GM20000 (cell line): Measurements from ENCODE around the gene PRTG.

Experiments used
- DNase-seq: peaks from one replicate; pipeline ENCODE4 v3.0.0; 2012; ENCODE audit warnings: low spot score
- TF ChIP-seq, protein P1 (sequence below): IDR thresholded peaks from 2 replicates; pipeline ENCODE4 v1.5.1; 2012; ENCODE audit warnings: mild to moderate bottlenecking, control low read depth; ENCODE audit errors: extremely low read depth, missing control alignments

The PRTG gene

DNA sequence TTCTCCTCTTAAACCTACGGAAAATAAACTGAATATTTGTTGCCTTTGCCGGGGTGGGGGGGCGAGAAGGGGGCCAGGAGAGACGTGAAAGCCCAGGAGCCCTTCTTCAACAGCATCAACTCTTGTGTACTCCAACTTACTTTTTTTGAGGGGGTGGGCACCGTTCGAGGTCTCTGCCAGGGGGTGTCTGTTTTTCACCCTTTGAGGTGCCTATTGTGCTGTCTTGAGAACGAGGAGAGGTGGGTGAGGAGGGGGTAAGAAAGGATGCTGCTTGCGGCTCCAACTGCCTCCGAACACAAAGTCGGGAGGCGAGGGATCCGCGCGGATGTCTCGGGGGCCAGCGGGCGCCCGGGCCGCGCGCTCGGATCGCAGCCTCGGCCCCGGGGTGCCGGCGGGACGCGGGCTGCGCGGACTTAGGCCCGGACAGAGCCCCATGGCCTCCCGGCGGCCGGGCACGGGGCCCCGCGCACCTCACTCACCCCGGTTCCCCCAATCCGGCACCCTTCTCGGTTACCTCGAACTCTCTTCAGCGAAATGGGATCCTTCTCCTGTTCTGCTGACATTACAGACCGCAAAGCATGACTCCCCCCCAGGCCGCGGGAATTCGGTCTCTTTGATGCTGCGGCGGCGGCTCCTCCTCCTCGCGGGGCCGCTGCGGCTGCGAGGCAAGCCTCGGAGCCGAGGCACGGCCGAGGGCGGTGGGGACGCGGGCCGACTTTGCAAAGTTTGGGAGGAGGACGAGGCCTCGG is 155.5 kb downstream of the PRTG start:
- no peak for DNase-seq
- TF ChIP-seq, protein P1, sequence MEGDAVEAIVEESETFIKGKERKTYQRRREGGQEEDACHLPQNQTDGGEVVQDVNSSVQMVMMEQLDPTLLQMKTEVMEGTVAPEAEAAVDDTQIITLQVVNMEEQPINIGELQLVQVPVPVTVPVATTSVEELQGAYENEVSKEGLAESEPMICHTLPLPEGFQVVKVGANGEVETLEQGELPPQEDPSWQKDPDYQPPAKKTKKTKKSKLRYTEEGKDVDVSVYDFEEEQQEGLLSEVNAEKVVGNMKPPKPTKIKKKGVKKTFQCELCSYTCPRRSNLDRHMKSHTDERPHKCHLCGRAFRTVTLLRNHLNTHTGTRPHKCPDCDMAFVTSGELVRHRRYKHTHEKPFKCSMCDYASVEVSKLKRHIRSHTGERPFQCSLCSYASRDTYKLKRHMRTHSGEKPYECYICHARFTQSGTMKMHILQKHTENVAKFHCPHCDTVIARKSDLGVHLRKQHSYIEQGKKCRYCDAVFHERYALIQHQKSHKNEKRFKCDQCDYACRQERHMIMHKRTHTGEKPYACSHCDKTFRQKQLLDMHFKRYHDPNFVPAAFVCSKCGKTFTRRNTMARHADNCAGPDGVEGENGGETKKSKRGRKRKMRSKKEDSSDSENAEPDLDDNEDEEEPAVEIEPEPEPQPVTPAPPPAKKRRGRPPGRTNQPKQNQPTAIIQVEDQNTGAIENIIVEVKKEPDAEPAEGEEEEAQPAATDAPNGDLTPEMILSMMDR: no peak

DNA sequence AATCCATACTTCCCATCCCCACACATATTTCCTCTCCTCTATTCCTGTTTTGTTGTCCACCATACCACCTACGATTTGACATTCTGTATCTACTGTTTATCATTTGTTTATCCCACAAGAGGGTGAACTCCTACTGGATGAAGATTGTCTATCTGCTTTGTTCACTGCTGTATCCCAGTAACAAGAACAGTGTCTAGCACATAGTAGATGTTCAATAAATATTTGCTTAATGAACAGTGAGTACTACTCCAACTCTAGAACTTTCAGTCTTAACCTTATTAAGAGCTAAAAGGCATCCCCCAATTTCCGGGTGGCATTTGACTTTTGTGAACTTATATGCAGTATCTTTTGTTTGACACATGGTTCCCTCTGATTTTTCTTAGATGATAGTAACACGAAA is 156.1 kb downstream of the PRTG start:
- TF ChIP-seq, protein P1: no peak
- DNase-seq: no peak

DNA sequence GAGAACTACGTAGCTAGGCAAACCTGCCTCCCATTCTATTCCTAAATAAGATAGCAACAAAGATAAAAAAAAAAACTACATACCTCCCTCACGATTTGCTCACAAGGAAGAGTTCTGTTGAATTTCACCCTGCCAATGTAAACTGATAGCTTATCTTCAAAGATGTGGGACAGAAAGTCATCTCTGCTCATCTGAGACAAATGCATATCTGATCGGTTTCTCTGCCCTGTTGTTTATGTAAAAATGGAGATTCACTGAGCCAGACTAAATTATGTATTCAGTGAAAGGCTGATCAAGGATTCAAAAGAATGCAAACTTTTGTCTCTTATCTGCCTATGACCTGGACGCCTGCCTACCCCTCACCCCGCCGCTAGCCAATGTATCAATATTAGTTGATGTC is 166.0 kb downstream of the PRTG start:
- TF ChIP-seq, protein P1: no peak
- DNase-seq: no peak

DNA sequence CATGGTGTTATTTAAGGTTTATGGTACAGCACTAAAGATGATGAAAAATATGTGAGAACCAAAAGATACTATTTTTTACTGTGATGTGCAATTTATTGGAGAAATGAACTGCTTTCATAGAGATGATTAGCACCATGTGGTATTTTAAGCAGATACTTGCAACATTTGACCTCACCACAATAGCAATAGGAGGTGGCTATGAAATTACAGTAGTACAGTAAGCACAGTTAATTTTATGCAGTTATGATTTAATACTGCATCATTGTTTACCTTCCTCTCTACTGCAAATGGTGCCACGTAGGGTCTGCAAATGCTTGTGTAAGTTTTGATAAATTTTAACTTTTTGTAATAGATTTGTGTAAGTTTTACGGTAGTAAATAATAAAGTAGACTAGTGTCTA is 168.9 kb downstream of the PRTG start:
- DNase-seq: no peak
- TF ChIP-seq, protein P1: no peak

DNA sequence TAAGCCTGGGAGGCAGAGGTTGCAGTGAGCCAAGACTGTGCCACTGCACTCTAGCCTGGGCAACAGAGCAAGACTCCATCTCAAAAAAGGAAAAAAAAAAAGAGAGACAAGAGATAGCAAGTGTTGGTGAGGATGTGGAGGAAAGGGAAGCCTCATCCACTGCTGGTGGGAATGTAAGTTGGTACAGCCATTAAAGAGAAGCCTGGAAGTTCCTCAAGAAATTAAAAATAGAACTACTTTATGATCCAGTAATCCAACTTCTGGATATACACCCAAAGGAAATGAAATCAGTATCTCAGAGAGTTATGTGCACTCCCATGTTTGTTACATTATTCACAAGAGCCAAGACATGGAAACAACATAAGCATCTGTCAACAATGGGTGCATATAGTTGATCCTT is 169.7 kb downstream of the PRTG start:
- TF ChIP-seq, protein P1: no peak

DNA sequence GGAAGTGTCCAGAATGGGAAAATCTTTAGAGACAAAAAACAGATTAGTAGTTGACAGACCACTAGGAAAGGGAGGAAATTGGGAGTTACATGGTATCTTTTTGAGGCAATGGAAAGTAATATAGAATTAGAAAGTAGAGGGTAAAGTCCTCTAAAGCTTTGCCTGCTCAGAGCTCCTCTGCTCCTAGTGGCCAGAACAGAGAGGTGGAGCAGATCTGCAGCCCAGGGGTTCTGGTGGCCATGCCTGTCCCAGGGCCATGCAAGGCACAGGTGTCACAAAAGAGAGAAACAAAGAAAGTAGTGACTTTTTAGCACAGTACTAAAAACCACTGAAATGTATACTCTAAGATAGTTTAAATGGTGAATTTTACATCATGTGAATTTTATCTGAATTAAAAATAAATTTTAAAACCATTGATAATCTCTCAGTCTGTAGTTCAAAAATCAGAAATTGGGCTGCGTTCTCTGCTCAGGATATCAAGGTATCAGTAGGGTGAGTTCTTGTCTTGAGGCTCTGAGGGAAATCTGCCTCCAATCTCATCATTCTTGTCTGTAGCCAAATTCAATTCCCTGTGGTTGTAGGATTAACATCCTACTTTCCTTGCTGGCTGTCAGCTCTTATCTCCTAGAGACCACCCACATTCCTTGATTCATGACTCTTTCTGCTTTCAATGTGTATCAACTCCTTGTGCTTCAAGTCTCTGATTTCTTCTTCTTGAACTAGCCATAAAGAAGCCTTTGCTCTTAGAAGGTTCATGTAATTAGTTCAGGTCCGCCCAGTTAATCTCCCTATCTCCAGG is 178.4 kb downstream of the PRTG start:
- DNase-seq: no peak
- TF ChIP-seq, protein P1: no peak

More for the DNA sequence above, 169.7 kb downstream of the PRTG start:
- DNase-seq: no peak

DNA sequence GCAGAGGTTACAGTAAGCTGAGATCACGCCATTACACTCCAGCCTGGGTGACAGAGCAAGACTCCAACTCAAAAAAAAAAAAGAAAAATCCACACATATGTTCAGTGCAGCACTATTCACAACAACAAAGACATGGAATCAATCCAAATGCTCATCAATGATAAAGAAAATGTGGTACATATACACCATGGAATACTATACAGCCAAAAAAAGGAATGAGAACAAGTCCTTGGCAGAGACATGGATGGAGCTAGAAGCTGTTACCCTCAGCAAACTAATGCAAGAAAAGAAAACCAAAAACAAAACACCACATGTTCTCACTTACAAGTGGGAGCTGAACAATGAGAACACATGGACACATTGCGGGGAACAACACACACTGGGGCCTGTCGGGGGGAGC is 180.4 kb downstream of the PRTG start:
- TF ChIP-seq, protein P1: no peak
- no peak for DNase-seq
